Liver (tissue), 9 donors: ENCODE measurements around the gene EML6. TPM values are rescaled to one million over a fixed set of nuclear protein-coding genes. Genes with fewer than 3 reads are reported as not detected.

Source experiments
- DNase-seq: peaks from one replicate; pipeline ENCODE4 v3.0.0-alpha.2; 2017; ENCODE audit warnings: low spot score
- H3K27ac ChIP-seq, 2 donors: one replicate each; pipeline ENCODE4 v1.7.0; 2013; ENCODE audit warnings: inconsistent platforms in 2 of 2, low read length in 2 of 2, control low read depth in 1 of 2, low read depth in 1 of 2, mild to moderate bottlenecking in 1 of 2
- H3K27me3 ChIP-seq, 4 donors: one replicate each; pipeline versions ENCODE4 v1.6.1 to v1.7.0; 2013; ENCODE audit warnings: low read length in 3 of 4, inconsistent platforms in 1 of 4, mild to moderate bottlenecking in 1 of 4, moderate library complexity in 1 of 4; ENCODE audit not compliant: control insufficient read depth in 4 of 4, insufficient read depth in 4 of 4
- H3K36me3 ChIP-seq, 4 donors: one replicate each; pipeline versions ENCODE4 v1.6.1 to v1.7.0; 2013; ENCODE audit warnings: low read length in 3 of 4, mild to moderate bottlenecking in 3 of 4, low read depth in 1 of 4, moderate library complexity in 1 of 4; ENCODE audit not compliant: control insufficient read depth in 4 of 4, insufficient read depth in 3 of 4
- H3K4me1 ChIP-seq, 4 donors: one replicate each; pipeline versions ENCODE4 v1.6.1 to v1.7.0; 2013; ENCODE audit warnings: low read length in 3 of 4, mild to moderate bottlenecking in 3 of 4, moderate library complexity in 1 of 4; ENCODE audit not compliant: control insufficient read depth in 4 of 4, insufficient read depth in 4 of 4
- H3K4me3 ChIP-seq, 3 donors: one replicate each; pipeline versions ENCODE4 v1.6.1 to v1.7.0; 2013; ENCODE audit warnings: low read length in 3 of 3, control low read depth in 1 of 3, low read depth in 1 of 3, mild to moderate bottlenecking in 1 of 3
- H3K9ac ChIP-seq, 2 donors: one replicate each; pipeline ENCODE4 v1.7.0; 2013; ENCODE audit warnings: low read length in 2 of 2, mild to moderate bottlenecking in 2 of 2, moderate library complexity in 2 of 2, control low read depth in 1 of 2, low read depth in 1 of 2
- H3K9me3 ChIP-seq, 4 donors: one replicate each; pipeline versions ENCODE4 v1.6.1 to v1.7.0; 2013; ENCODE audit warnings: low read length in 3 of 4; ENCODE audit not compliant: control insufficient read depth in 4 of 4
- EGR1 ChIP-seq, 2 donors: IDR thresholded peaks; 2 replicates each; pipeline ENCODE4 v1.6.1; 2016 to 2018; ENCODE audit warnings: antibody characterized with exemption in 2 of 2, low read depth in 2 of 2
- FOXA1 ChIP-seq: IDR thresholded peaks from 2 replicates; pipeline ENCODE4 v1.6.1; 2016; ENCODE audit warnings: antibody characterized with exemption
- FOXA2 ChIP-seq: IDR thresholded peaks from 2 replicates; pipeline ENCODE4 v1.6.1; 2016; ENCODE audit warnings: antibody characterized with exemption
- GABPA ChIP-seq, 2 donors: IDR thresholded peaks in 1 of 2; conservative IDR thresholded peaks in 1 of 2; 2 replicates each; pipeline ENCODE4 v1.6.1; 2016; ENCODE audit warnings: antibody characterized with exemption in 2 of 2, mild to moderate bottlenecking in 1 of 2, moderate library complexity in 1 of 2
- HNF4A ChIP-seq, 2 donors: conservative IDR thresholded peaks; 2 replicates each; pipeline ENCODE4 v1.6.1; 2016; ENCODE audit warnings: antibody characterized with exemption in 2 of 2, mild to moderate bottlenecking in 2 of 2
- HNF4G ChIP-seq: IDR thresholded peaks from 2 replicates; pipeline ENCODE4 v1.6.1; 2016; ENCODE audit warnings: antibody characterized with exemption
- JUND ChIP-seq, 2 donors: IDR thresholded peaks; 2 replicates each; pipeline ENCODE4 v1.6.1; 2016; ENCODE audit warnings: antibody characterized with exemption in 2 of 2
- NR2F2 ChIP-seq: IDR thresholded peaks from 2 replicates; pipeline ENCODE4 v1.6.1; 2016; ENCODE audit warnings: antibody characterized with exemption
- RAD21 ChIP-seq, 2 donors: IDR thresholded peaks; 2 replicates each; pipeline ENCODE4 v1.6.1; 2016; ENCODE audit warnings: antibody characterized with exemption in 2 of 2, mild to moderate bottlenecking in 2 of 2
- RXRA ChIP-seq, 2 donors: IDR thresholded peaks; 2 replicates each; pipeline ENCODE4 v1.6.1; 2017 to 2018; ENCODE audit warnings: antibody characterized with exemption in 2 of 2, mild to moderate bottlenecking in 1 of 2
- TAF1 ChIP-seq: conservative IDR thresholded peaks from 2 replicates; pipeline ENCODE4 v1.6.1; 2016; ENCODE audit warnings: antibody characterized with exemption, mild to moderate bottlenecking
- YY1 ChIP-seq: IDR thresholded peaks from 2 replicates; pipeline ENCODE4 v1.6.1; 2016; ENCODE audit warnings: antibody characterized with exemption, mild to moderate bottlenecking
- WGBS: extraction: QIAGEN DNeasy Blood & Tissue Kit; methylation state at CpG from one replicate; pipeline ENCODE4 v1.1.7; 2013; 5-methylcytosine and 5-hydroxymethylcytosine counted together
- polyA plus RNA-seq, 2 donors: library from polyadenylated mRNA; stranded (reverse) in 1 of 2; unstranded in 1 of 2; fragments of 200-250 nt in 1 of 2; fragments of >200 nt in 1 of 2; fragmentation: Nextera tagmentation in 1 of 2; extraction: Ambion mirVana in 1 of 2; gene quantifications; one replicate each; pipeline versions ENCODE4 v1.2.1 to v1.2.3, GENCODE V29; 2013 to 2015
- total RNA-seq, 2 donors: library from RNA; depleted of rRNA; stranded (reverse); fragments of >200 nt; gene quantifications; one replicate each; pipeline ENCODE4 v1.2.3, GENCODE V29; 2014
- TF ChIP-seq, protein P1 (sequence below): IDR thresholded peaks from 2 replicates; pipeline ENCODE4 v1.6.1; 2016; ENCODE audit warnings: antibody characterized with exemption, mild to moderate bottlenecking
- TF ChIP-seq, protein P2 (sequence below): fragments of 150-350 bp; IDR thresholded peaks from 2 replicates; pipeline ENCODE4 v1.5.1; 2017; ENCODE audit warnings: improper control_type of control experiment, low read depth, low read length; ENCODE audit not compliant: missing input control
- TF ChIP-seq, protein P3 (sequence below): IDR thresholded peaks from 2 replicates; pipeline ENCODE4 v1.6.1; 2016; ENCODE audit warnings: antibody characterized with exemption
- TF ChIP-seq, protein P4 (sequence below): IDR thresholded peaks from 2 replicates; pipeline ENCODE4 v1.6.1; 2016; ENCODE audit warnings: antibody characterized with exemption
- TF ChIP-seq, protein P5 (sequence below): IDR thresholded peaks from 2 replicates; pipeline ENCODE4 v1.6.1; 2016; ENCODE audit warnings: antibody characterized with exemption
- donor health status: healthy.
- donor health status: healthy.
- donor health status: healthy.
- donor health status: healthy.
- donor health status: healthy.

The EML6 gene
- total and polyA plus RNA-seq, 4 donors: 0.33 to 3.0 (median 1.4) TPM

DNA sequence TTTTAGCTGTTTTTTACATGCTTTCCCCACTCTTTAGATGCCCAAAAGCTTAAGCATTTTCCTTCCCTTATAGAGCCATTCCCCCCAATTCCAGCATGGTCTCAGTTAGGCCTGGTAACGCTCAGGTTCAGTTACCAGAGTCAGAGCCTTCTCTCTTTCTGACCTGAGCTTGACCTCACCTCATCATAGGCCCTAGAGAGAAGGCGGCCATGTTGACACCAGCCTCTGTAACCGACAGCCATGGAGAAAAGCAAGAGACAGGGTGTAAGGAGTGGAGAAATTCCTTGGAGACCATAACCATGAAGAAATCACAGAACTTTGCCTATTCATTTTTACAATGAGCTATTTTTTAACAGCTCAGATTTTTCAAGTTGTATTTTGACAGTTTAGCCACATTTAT, 227.3 kb downstream of the EML6 start:
- WGBS: 96% methylated on average over 3 of the region's 3 CpGs
- no peak overlapping the region for H3K9ac ChIP-seq

DNA sequence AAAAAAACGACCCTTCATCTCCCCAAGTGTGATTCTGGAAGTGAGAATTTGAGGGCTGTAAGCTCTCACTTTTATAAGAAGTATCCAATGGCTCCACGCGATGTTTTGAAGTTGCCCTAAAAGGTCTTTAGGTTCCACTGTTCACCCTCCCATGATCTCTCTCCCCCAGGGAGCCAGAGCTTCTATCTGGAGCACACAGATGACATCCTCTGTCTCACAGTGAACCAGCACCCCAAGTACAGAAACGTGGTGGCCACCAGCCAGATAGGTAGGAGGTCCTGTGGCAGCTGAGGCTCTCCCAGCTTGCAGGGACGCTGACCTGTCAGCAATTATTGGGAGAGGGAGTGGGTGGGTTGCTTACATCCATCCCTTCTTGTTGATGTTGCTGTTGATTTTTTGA, 229.0 kb downstream of the EML6 start:
- Histone ChIP-seq H3K4me3 (no peak overlapping the region), H3K9ac (no peak overlapping the region), H3K27me3 (no peaks in the 10 kb centered on the region), H3K4me1 (peaks cover 0 to 6% (median 0%) of the 10 kb centered on the region in 4 donors), H3K27ac (no peak overlapping the region), H3K36me3 (no peaks in the 10 kb centered on the region), H3K9me3 (no peaks in the 10 kb centered on the region)
- 82% methylated on average over 5 of the region's 5 CpGs for WGBS
- no peak for DNase-seq
- TF ChIP-seq FOXA2 (no peak), EGR1 (IDR thresholded peaks at IDR 0.05; ENCODE audit: low read depth in 2 of 2) (no peak), GABPA (IDR thresholded peaks at IDR 0.05 in 1 of 2, conservative IDR thresholded peaks at IDR 0.05 in 1 of 2) (no peak), RXRA (IDR thresholded peaks at IDR 0.05) (no peak), JUND (IDR thresholded peaks at IDR 0.05) (no peak), FOXA1 (no peak), TAF1 (no peak), HNF4G (no peak), RAD21 (IDR thresholded peaks at IDR 0.05) (no peak), HNF4A (conservative IDR thresholded peaks at IDR 0.05) (no peak)
- TF ChIP-seq, protein P1, sequence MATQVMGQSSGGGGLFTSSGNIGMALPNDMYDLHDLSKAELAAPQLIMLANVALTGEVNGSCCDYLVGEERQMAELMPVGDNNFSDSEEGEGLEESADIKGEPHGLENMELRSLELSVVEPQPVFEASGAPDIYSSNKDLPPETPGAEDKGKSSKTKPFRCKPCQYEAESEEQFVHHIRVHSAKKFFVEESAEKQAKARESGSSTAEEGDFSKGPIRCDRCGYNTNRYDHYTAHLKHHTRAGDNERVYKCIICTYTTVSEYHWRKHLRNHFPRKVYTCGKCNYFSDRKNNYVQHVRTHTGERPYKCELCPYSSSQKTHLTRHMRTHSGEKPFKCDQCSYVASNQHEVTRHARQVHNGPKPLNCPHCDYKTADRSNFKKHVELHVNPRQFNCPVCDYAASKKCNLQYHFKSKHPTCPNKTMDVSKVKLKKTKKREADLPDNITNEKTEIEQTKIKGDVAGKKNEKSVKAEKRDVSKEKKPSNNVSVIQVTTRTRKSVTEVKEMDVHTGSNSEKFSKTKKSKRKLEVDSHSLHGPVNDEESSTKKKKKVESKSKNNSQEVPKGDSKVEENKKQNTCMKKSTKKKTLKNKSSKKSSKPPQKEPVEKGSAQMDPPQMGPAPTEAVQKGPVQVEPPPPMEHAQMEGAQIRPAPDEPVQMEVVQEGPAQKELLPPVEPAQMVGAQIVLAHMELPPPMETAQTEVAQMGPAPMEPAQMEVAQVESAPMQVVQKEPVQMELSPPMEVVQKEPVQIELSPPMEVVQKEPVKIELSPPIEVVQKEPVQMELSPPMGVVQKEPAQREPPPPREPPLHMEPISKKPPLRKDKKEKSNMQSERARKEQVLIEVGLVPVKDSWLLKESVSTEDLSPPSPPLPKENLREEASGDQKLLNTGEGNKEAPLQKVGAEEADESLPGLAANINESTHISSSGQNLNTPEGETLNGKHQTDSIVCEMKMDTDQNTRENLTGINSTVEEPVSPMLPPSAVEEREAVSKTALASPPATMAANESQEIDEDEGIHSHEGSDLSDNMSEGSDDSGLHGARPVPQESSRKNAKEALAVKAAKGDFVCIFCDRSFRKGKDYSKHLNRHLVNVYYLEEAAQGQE: no peak
- TF ChIP-seq, protein P2, sequence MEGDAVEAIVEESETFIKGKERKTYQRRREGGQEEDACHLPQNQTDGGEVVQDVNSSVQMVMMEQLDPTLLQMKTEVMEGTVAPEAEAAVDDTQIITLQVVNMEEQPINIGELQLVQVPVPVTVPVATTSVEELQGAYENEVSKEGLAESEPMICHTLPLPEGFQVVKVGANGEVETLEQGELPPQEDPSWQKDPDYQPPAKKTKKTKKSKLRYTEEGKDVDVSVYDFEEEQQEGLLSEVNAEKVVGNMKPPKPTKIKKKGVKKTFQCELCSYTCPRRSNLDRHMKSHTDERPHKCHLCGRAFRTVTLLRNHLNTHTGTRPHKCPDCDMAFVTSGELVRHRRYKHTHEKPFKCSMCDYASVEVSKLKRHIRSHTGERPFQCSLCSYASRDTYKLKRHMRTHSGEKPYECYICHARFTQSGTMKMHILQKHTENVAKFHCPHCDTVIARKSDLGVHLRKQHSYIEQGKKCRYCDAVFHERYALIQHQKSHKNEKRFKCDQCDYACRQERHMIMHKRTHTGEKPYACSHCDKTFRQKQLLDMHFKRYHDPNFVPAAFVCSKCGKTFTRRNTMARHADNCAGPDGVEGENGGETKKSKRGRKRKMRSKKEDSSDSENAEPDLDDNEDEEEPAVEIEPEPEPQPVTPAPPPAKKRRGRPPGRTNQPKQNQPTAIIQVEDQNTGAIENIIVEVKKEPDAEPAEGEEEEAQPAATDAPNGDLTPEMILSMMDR: no peak
- TF ChIP-seq, protein P3, sequence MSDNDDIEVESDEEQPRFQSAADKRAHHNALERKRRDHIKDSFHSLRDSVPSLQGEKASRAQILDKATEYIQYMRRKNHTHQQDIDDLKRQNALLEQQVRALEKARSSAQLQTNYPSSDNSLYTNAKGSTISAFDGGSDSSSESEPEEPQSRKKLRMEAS: no peak

More for the DNA sequence above, 227.3 kb downstream of the EML6 start:
- TF ChIP-seq NR2F2 (no peak), HNF4G (no peak), YY1 (no peak), RXRA (IDR thresholded peaks at IDR 0.05) (no peak), TAF1 (no peak), FOXA1 (no peak), HNF4A (conservative IDR thresholded peaks at IDR 0.05) (no peak), EGR1 (IDR thresholded peaks at IDR 0.05; ENCODE audit: low read depth in 2 of 2) (no peak), RAD21 (IDR thresholded peaks at IDR 0.05) (no peak), GABPA (IDR thresholded peaks at IDR 0.05 in 1 of 2, conservative IDR thresholded peaks at IDR 0.05 in 1 of 2) (no peak)
- TF ChIP-seq, protein P4, sequence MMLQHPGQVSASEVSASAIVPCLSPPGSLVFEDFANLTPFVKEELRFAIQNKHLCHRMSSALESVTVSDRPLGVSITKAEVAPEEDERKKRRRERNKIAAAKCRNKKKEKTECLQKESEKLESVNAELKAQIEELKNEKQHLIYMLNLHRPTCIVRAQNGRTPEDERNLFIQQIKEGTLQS: no peak
- TF ChIP-seq, protein P3: no peak
- TF ChIP-seq, protein P5, sequence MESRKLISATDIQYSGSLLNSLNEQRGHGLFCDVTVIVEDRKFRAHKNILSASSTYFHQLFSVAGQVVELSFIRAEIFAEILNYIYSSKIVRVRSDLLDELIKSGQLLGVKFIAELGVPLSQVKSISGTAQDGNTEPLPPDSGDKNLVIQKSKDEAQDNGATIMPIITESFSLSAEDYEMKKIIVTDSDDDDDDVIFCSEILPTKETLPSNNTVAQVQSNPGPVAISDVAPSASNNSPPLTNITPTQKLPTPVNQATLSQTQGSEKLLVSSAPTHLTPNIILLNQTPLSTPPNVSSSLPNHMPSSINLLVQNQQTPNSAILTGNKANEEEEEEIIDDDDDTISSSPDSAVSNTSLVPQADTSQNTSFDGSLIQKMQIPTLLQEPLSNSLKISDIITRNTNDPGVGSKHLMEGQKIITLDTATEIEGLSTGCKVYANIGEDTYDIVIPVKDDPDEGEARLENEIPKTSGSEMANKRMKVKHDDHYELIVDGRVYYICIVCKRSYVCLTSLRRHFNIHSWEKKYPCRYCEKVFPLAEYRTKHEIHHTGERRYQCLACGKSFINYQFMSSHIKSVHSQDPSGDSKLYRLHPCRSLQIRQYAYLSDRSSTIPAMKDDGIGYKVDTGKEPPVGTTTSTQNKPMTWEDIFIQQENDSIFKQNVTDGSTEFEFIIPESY: no peak
- TF ChIP-seq, protein P1: no peak
- Histone ChIP-seq H3K27ac (no peak overlapping the region), H3K9me3 (no peaks in the 10 kb centered on the region), H3K4me3 (no peak overlapping the region), H3K36me3 (no peaks in the 10 kb centered on the region), H3K4me1 (peaks cover 0 to 6% (median 1%) of the 10 kb centered on the region in 4 donors), H3K27me3 (no peaks in the 10 kb centered on the region)
- no peak for DNase-seq
